Measurements from ENCODE around the gene CCND1.

CCND1 gene

GRCh38 chr11:69640995-69641581 is at the start of gene CCND1:
CCND1 (plus strand) TSS chr11:69641156; CDS start chr11:69641314, 158 bp downstream.
- no peak for DNase-seq

GRCh38 chr11:69592986-69593650 is 47.8 kb upstream of the CCND1 start:
- DNase-seq, result no peak

GRCh38 chr11:69593851-69594250 is 47.1 kb upstream of the CCND1 start:
- no peak for DNase-seq

GRCh38 chr11:69594481-69594880 is 46.5 kb upstream of the CCND1 start:
- no peak for DNase-seq

GRCh38 chr11:69595805-69596665 is 44.9 kb upstream of the CCND1 start:
- DNase-seq, result no peak

GRCh38 chr11:69598147-69598546 is 42.8 kb upstream of the CCND1 start:
- DNase-seq, result no peak

- DNase-seq, result no peak
Measured at GRCh38 chr11:69599502-69599901, 41.5 kb upstream of the CCND1 start.

GRCh38 chr11:69600001-69600400 is 41.0 kb upstream of the CCND1 start:
- no peak for DNase-seq

GRCh38 chr11:69601011-69601975 is 39.7 kb upstream of the CCND1 start:
- no peak for DNase-seq

- DNase-seq, result no peak
Measured at GRCh38 chr11:69603111-69603836, 37.7 kb upstream of the CCND1 start.

GRCh38 chr11:69604055-69604454 is 36.9 kb upstream of the CCND1 start:
- DNase-seq, result no peak

GRCh38 chr11:69605737-69606526 is 35.0 kb upstream of the CCND1 start:
- no peak for DNase-seq

- DNase-seq, result no peak
Measured at GRCh38 chr11:69609351-69609750, 31.6 kb upstream of the CCND1 start.

- no peak for DNase-seq
Measured at GRCh38 chr11:69611548-69612526, 29.1 kb upstream of the CCND1 start.

GRCh38 chr11:69613594-69613993 is 27.4 kb upstream of the CCND1 start:
- no peak for DNase-seq

GRCh38 chr11:69614085-69614484 is 26.9 kb upstream of the CCND1 start:
- DNase-seq, result no peak

GRCh38 chr11:69615545-69616278 is 25.2 kb upstream of the CCND1 start:
- no peak for DNase-seq

- DNase-seq, result no peak
Measured at GRCh38 chr11:69617220-69617619, 23.7 kb upstream of the CCND1 start.

GRCh38 chr11:69617682-69618081 is 23.3 kb upstream of the CCND1 start:
- no peak for DNase-seq
